ENCODE data around the gene WNT5B.

- TF ChIP-seq YY1 (IDR thresholded peaks at IDR 0.05; ENCODE audit: borderline replicate concordance in 1 of 3, control insufficient read depth in 1 of 3, extremely low read depth in 1 of 3, insufficient read depth in 3 of 3, insufficient read length in 1 of 3, insufficient replicate concordance in 2 of 3, low read depth in 1 of 3, low read length in 2 of 3): no peak
- TF ChIP-seq POLR2A (conservative IDR thresholded peaks at IDR 0.05): no peak
- TF ChIP-seq RNF219 (CRISPR knock-in tag; IDR thresholded peaks at IDR 0.05): no peak
- no peak for TF ChIP-seq E2F1 (CRISPR knock-in tag; IDR thresholded peaks at IDR 0.05)
These were observed 14.0 kb downstream of the WNT5B start for GRCh38 chr12:1643043-1643442.

All from K562 (cell line).